Lung (tissue), 12 donors: Measurements from ENCODE around the gene ELOVL6. TPM values are rescaled to one million over a fixed set of nuclear protein-coding genes. Genes with fewer than 3 reads are reported as not detected.
A peak's percentile ranks its signal among the peaks of the same experiment; 100 is the strongest.

Source experiments
- ATAC-seq: fragments of 200-7000 bp; cut with Tn5 transposase; one replicate; pipeline ENCODE4 v1.9.1; 2020; ENCODE audit warnings: moderate number of reproducible peaks; ENCODE audit not compliant: insufficient read depth, low FRiP score
- DNase-seq, 3 donors: peaks; one replicate each; pipeline ENCODE4 v3.0.0-alpha.2; 2013 to 2017
- H3K27ac ChIP-seq, 2 donors: one replicate each; pipeline ENCODE4 v1.5.1; 2013; ENCODE audit warnings: mild to moderate bottlenecking in 2 of 2, moderate library complexity in 2 of 2, control low read depth in 1 of 2, inconsistent platforms in 1 of 2, low read depth in 1 of 2, low read length in 1 of 2
- H3K27me3 ChIP-seq, 3 donors: one replicate each; pipeline ENCODE4 v1.5.1; 2013; ENCODE audit warnings: low read length in 2 of 3; ENCODE audit not compliant: control insufficient read depth in 3 of 3, insufficient read depth in 3 of 3
- H3K36me3 ChIP-seq, 4 donors: one replicate each; pipeline ENCODE4 v1.5.1; 2013; ENCODE audit warnings: low read length in 4 of 4, mild to moderate bottlenecking in 1 of 4, moderate library complexity in 1 of 4; ENCODE audit not compliant: control insufficient read depth in 4 of 4, insufficient read depth in 4 of 4
- H3K4me1 ChIP-seq, 5 donors: one replicate each; pipeline ENCODE4 v1.5.1; 2013; ENCODE audit warnings: low read length in 5 of 5, mild to moderate bottlenecking in 2 of 5, moderate library complexity in 1 of 5; ENCODE audit not compliant: control insufficient read depth in 5 of 5, insufficient read depth in 5 of 5
- H3K4me3 ChIP-seq: one replicate; pipeline ENCODE4 v1.5.1; 2013; ENCODE audit warnings: mild to moderate bottlenecking, control low read depth, moderate library complexity
- H3K9ac ChIP-seq, 2 donors: one replicate each; pipeline ENCODE4 v1.5.1; 2013; ENCODE audit warnings: low read length in 2 of 2, control low read depth in 1 of 2; ENCODE audit not compliant: insufficient read depth in 1 of 2
- H3K9me3 ChIP-seq, 4 donors: one replicate each; pipeline ENCODE4 v1.5.1; 2013; ENCODE audit warnings: low read length in 3 of 4, mild to moderate bottlenecking in 1 of 4, moderate library complexity in 1 of 4; ENCODE audit not compliant: control insufficient read depth in 4 of 4, insufficient read depth in 3 of 4
- WGBS, 2 donors: extraction: QIAGEN DNeasy Blood & Tissue Kit; methylation state at CpG; one replicate each; pipeline ENCODE4 v1.1.7; 2013; 5-methylcytosine and 5-hydroxymethylcytosine counted together
- polyA plus RNA-seq, 2 donors: library from polyadenylated mRNA; stranded (reverse); fragments of 200-250 nt; gene quantifications; one replicate each; pipeline ENCODE4 v1.2.1, GENCODE V29; 2013
- total RNA-seq, 2 donors: library from RNA; depleted of rRNA in 1 of 2; stranded (reverse); fragments of >200 nt in 1 of 2; gene quantifications; one replicate each; pipeline ENCODE4 v1.2.1, GENCODE V29; 2014 to 2021
- TF ChIP-seq, protein P1 (sequence below): IDR thresholded peaks from 2 replicates; pipeline ENCODE4 v1.5.1; 2012; ENCODE audit warnings: mild to moderate bottlenecking; ENCODE audit errors: control extremely low read depth, extremely low read depth
- donor health status: control.
- donor health status: control.
- donor health status: Bipolar disorder and iron deficiency.
- donor health status: healthy.
- donor health status: DM: yes; HTN: yes; CAD: no.

ELOVL6 gene
- total and polyA plus RNA-seq, 4 donors, result 5.5 to 21.1 (median 12.7) TPM

DNA sequence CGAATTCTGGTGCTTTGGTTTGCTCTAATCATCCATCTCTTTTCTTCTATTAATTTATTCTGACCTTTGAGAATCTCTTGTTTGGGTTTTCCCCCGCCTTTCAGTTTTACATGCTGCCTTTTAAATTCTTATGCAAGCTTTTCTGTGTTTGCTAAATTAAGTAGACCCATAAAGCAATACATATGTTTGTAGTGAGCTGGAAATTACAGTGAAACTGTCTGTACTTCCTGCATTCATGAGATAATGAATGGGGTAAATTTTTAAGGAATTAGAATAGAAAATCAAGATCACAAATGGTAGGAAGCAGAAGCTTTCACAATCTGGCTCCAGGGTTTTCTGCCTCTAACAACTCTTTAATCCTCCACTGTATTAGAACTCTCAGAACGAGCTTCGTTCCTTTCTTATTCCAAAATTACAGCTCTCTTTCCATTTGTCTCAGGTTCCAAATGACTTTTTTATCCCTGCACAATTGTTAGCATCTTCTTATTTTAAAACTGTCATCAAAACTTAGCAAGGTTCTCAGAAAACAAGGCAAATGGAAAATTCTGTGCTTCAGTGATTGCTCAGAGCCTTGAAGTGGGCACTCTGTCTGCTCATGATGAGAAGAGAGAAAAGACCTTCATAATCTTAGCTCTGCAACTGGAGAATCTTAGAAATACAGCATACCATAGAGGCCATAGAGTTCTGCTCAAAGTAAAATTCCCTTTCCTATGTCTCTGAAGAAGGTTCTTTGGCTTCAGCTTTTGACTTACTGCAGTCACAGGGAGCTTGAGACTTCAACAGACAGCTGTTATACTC lies 177.6 kb downstream of the ELOVL6 start:
- H3K27ac ChIP-seq, result no peak overlapping the region
- WGBS, 2 donors, result 75 to 79% methylated on average over 4 of the region's 4 CpGs
- no peak overlapping the region for H3K9ac ChIP-seq
- H3K36me3 ChIP-seq, result no peaks in the 10 kb centered on the region
- TF ChIP-seq, protein P1, sequence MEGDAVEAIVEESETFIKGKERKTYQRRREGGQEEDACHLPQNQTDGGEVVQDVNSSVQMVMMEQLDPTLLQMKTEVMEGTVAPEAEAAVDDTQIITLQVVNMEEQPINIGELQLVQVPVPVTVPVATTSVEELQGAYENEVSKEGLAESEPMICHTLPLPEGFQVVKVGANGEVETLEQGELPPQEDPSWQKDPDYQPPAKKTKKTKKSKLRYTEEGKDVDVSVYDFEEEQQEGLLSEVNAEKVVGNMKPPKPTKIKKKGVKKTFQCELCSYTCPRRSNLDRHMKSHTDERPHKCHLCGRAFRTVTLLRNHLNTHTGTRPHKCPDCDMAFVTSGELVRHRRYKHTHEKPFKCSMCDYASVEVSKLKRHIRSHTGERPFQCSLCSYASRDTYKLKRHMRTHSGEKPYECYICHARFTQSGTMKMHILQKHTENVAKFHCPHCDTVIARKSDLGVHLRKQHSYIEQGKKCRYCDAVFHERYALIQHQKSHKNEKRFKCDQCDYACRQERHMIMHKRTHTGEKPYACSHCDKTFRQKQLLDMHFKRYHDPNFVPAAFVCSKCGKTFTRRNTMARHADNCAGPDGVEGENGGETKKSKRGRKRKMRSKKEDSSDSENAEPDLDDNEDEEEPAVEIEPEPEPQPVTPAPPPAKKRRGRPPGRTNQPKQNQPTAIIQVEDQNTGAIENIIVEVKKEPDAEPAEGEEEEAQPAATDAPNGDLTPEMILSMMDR, result no peak
- peaks cover 0 to 12% (median 0%) of the 10 kb centered on the region in 5 donors for H3K4me1 ChIP-seq
- no peaks in the 10 kb centered on the region for H3K9me3 ChIP-seq
- DNase-seq (no peak), ATAC-seq (no peak)
- no peak overlapping the region for H3K4me3 ChIP-seq
- no peaks in the 10 kb centered on the region for H3K27me3 ChIP-seq

DNA sequence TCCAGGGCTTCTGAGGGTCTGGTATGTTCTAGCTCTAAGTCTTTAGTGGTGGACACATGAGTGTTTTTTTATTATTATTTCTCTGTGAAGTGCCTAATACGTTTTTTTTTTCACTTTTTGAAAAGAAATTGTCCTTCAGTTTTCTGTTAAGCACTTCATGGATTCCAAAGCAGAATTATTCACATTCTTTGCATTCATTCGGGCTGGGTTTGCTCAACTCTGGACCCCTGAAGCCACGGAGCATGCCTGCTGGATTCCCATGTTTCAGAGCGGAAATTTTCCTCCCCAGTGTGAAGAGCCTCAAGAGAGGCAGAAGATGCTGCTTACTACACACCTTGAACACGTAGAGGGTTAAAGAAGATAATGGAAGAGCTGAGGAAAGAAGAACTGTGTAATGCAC lies 178.3 kb downstream of the ELOVL6 start:
- TF ChIP-seq, protein P1, result no peak
- Histone ChIP-seq H3K4me1 (peaks cover 0 to 6% (median 0%) of the 10 kb centered on the region in 5 donors), H3K9ac (no peak overlapping the region), H3K4me3 (no peak overlapping the region), H3K36me3 (no peaks in the 10 kb centered on the region), H3K9me3 (no peaks in the 10 kb centered on the region), H3K27ac (no peak overlapping the region), H3K27me3 (no peaks in the 10 kb centered on the region)
- DNase-seq, result peak in 2 of 3 donors; percentile 27 to 31
- WGBS, 2 donors, result 49 to 73% methylated on average over 5 of the region's 5 CpGs
- no peak for ATAC-seq

- Histone ChIP-seq H3K9me3 (no peaks in the 10 kb centered on the region), H3K27ac (no peak overlapping the region), H3K4me3 (no peak overlapping the region), H3K27me3 (no peaks in the 10 kb centered on the region), H3K4me1 (peaks cover 0 to 6% (median 0%) of the 10 kb centered on the region in 5 donors), H3K36me3 (no peaks in the 10 kb centered on the region), H3K9ac (no peak overlapping the region)
- 84 to 91% methylated on average over 3 of the region's 3 CpGs for WGBS, 2 donors
- ATAC-seq (no peak), DNase-seq (no peak)
- TF ChIP-seq, protein P1, result no peak
These were observed 179.3 kb downstream of the ELOVL6 start for GRCh38 chr4:110019153-110019552.
